ENCODE data around the gene UGT3A1.

Gene UGT3A1

GRCh38 chr5:35903631-35904203, 87.5 kb downstream of the UGT3A1 start:
- DNase-seq: no peak

- DNase-seq: no peak
Observed at GRCh38 chr5:35902046-35902672, 89.0 kb downstream of the UGT3A1 start.
